Hematopoietic multipotent progenitor cell treated with erythropoietin and hydrocortisone succinate and interleukin-3 and kit ligand, for 8 days (in vitro differentiated cells): ENCODE data around the gene ISL2.
"Not testable (repeated sequence)": the region's sequence is repeated elsewhere in the genome, so short reads cannot be mapped to it uniquely, and the experiment has no call there.

Source experiments
- DNase-seq: peaks from one replicate; pipeline ENCODE4 v3.0.0-alpha.2; 2015

Gene ISL2

GRCh38 chr15:76336254-76337058 lies at the start of gene ISL2:
ISL2 (plus strand) TSS chr15:76336773; CDS start chr15:76336884, 111 bp downstream.
- DNase-seq, result peak; percentile 45

DNA sequence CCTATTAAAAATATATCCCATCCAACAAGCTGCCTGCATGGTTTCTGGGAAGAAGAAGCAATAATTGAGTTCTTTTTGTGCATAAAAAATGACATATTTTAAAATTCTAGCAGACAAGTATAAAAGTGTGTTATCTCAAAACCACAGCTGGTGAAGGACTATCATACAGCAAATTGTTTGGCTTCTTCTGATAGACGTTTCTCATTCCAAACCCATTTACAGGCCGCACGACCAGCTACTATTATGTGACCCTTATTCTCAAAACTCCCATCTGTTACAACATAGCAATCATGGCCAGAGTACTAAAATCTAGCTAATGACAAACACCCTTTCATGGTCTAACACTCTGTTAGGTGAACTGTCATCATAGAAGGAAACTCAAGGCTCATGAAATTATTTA lies 47.0 kb upstream of the ISL2 start:
- peak; percentile 79 for DNase-seq

GRCh38 chr15:76293361-76293760 lies 43.2 kb upstream of the ISL2 start:
- DNase-seq, result no peak

DNA sequence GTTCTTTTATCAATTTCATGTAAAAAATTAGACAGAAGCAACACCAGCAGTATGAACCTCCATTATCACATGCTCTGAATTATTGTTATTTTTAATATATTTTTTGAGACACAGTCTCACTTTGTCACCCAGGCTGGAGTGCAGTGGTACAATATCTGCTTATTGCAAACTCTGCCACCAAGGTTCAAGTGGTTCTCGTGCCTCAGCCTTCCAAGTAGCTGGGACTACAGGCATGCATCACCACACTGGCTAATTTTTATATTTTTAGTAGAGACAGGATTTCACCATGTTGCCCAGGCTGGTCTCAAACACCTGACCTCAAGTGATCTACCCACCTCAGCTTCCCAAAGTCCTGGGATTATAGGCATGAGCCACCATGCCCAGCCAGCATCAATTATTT lies 42.1 kb upstream of the ISL2 start:
- not testable (repeated sequence) for DNase-seq

DNA sequence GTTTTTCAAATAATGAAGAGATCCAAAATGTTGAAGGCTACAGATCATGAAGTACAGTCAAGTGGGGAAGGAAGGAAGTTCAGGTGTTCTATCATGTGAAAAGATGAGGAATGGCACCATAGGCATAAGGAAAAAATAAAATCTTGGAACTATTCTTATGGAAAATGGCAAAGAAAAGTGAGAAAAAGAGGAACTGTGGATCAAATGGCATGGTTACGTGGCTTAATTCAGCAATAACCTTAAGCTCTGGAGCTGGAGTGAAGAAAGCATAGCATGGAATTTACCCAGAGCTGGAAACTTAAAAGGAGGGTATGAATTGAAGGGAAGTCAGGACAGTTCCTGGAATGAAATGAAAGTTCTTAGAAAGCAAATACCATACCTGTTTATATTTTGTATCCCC lies 39.7 kb upstream of the ISL2 start:
- no peak for DNase-seq

GRCh38 chr15:76297951-76298350 lies 38.6 kb upstream of the ISL2 start:
- not testable (repeated sequence) for DNase-seq

DNA sequence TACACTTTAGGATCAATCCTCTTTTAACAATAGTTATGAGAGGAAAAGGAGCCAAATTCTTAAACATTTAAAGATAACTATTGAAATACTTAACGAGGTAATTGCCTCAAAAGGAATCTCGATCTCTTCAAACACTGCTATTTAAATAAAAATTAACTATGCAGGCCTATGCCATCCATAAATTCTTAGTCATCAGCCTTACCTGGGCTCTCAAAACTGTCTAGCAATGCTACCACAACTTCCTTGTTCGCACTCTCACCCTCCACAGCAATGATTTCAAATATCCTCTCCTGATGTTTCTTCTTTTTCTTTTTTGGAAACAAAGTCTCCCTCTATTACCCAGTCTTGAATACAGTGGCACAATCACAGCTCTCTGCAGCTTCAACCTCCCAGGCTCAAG lies 37.6 kb upstream of the ISL2 start:
- no peak for DNase-seq

- DNase-seq, result no peak
Observed at GRCh38 chr15:76299786-76300185, 36.8 kb upstream of the ISL2 start.

DNA sequence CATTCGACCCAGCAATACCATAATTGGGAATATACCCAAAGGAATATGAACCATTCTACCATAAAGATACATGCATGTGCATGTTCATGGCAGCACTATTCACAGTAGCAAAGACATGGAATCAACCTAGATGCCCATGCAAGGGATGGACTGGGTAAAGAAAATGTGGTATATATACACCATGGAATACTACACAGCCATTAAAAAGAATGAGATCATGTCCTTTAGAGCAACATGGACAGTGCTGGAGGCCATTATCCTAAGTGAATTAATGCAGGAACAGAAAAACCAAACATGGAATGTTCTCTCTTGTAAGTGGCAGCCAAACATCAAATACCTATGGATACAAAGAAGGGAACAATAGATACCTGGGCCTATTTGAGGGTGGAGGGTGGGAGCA lies 32.7 kb upstream of the ISL2 start:
- no peak for DNase-seq

- DNase-seq, result no peak
Observed at GRCh38 chr15:76309601-76310330, 26.8 kb upstream of the ISL2 start.

DNA sequence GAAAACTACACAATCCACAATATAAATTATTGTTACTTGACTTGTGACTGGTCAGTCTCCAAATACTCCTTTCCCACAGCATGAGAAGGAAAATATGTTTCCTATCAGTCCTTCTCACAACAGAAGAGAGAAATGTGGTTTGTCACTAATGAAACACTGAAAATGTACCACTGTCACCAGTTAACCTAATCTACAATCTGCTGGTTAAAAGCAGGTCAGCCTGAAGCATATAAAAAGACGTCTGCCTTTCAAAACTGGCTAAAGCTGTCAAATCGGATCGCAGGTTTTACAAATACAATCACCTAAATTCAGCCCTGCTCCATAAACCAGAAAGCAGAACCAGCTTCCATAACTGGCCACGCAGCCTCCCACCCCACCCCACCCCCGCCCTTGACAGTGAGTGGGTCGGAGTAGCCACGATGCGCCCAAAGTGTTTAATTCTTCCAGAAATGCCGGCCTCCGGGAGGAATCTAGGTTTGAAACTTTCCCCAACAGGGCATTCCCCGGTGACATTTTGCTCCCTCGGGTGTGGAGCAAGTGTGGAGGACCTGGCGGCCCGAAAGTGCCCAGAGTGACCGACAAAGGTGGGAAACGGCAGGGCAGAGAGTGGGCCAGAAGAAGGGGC lies 26.0 kb upstream of the ISL2 start:
- peak; percentile 51 for DNase-seq

DNA sequence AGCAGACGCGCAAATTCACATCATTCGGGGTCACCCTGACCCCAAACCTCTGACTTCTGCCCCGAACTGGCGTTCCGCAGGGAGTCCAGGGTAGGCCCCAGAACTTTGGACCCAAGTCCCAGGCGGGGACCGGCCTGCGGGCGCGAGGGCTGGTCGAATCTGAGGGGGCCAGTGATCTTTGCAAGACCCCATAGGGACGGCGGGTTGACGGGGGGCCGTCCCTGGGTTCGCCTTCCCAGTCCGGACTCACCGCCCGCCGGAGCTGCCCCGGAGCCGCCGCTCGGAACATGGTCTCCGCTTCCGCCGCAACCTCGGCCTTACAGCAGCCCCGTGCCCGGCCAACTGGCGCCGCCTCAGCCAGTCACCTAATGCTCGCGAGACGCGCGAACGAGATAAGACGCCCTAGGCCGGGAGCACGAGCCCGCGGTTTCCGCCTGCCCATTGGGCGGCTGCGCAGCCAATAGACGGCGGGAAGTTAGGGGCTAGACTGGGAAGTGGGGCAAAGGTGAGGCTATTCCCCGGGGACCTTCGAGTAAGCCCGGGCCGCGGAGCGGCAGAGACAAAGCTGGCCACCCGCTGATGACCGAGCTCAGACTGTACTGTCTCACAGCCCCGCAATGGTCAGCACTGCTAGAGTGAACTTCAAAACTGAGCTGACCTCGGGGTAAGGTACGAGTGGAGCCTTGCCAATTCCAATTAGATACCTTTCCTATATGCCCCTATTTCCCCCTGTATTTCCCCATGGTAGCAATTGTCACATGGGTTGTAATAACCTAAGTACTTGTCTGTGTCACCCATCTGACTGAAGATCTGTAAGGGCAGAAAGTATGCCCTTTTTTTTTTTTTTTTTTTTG lies 25.2 kb upstream of the ISL2 start, which contains the start of gene ETFA:
TSS of gene ETFA (minus strand) at position 370 of the 854 bp plus-strand sequence. CDS start at position 289, 81 bp downstream.
- DNase-seq, result peak; percentile 97

- DNase-seq, result peak; percentile 29
Observed at GRCh38 chr15:76312540-76313174, 23.9 kb upstream of the ISL2 start.

GRCh38 chr15:76313175-76313567 lies 23.4 kb upstream of the ISL2 start:
- not testable (repeated sequence) for DNase-seq

DNA sequence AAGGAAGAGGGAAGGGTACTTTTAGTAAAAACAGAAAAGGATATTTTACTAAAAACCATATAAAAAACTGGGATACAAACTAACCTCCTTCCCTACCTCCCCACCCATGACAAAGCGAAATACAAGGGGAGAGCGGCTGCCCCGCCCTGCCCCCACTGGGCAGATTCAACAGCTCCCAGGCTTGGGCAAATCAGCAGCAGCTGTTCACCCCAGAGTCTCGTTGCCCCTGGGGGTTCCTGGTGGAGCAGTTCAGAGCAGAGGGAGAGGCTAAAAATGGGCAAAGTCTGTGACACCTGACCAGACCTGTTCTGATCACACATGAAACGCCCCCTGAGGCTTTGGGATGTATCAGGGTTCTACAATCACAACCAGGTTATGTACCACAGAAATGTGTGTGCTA lies 22.8 kb upstream of the ISL2 start:
- DNase-seq, result peak; percentile 24

- no peak for DNase-seq
Observed at GRCh38 chr15:76320012-76320411, 16.6 kb upstream of the ISL2 start.

DNA sequence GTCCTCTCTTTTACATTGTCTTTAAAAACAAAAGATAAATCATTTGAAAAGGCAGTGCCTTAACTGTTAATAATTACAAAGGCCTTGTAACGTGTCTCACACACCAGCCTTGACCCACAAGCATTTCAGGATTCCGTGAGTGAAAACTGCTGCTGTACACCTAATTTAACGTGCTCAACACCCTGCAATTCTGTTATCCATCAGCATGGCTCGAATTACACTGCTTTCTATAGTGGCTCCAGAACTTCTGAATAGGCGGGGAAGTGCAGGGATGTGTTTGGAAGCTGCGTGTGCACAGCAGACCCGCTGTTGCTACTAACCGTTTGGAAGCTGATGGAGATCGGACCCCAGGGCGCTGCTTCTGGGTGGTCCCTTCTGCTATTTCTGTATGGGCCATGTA lies 15.4 kb upstream of the ISL2 start:
- DNase-seq, result no peak

- DNase-seq, result no peak
Observed at GRCh38 chr15:76321602-76322001, 15.0 kb upstream of the ISL2 start.

DNA sequence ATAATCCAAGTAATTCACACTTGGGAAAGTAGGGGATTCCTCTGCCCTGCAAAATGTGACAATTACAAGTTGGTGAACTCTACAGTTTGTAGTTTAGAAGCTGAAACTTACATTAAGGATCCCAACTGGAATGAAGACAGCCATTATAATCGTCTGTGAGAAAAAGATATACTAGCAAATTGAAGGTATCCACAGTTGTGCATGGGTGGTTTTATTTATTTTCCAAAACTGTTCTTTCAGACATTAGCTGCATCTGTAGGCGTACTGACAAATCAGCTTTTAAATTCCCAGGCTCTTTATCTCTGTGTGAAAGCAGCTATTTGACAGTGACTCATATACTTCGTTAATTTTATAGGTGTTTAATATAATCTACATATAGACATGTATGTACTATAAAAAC lies 12.5 kb upstream of the ISL2 start:
- no peak for DNase-seq

DNA sequence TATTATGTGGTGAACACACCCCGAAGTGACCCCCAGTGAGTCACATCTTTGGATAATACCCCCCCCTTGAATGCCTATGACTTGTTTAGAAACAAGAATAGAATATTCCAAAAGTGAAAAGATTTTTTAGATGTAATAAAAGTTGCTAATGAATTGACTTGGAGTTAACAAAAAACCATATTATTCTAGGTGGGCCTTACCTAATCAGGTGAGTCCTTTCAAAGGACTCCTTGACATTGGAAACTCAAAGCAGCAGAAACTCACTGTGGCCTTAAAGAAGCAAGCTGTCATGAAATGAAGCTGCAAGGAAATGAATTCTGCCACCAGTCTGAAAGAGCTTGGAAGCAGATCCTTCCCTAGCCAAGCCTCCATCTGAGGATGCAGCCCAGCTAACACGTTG lies 10.9 kb upstream of the ISL2 start:
- DNase-seq, result no peak

- no peak for DNase-seq
Observed at GRCh38 chr15:76327191-76328105, 9.1 kb upstream of the ISL2 start.
